Endothelial cell of umbilical vein (primary cell): ENCODE measurements around the gene ACSL6. TPM values are rescaled to one million over a fixed set of nuclear protein-coding genes. Genes with fewer than 3 reads are reported as not detected.

ENCODE experiments used
- BruUV-seq: library from RNA; stranded (reverse); fragments of 400-500 nt; replicated peaks from 2 replicates; lab custom pipeline; 2021; lab: Mats Ljungman, UMichigan
- CTCF ChIA-PET: fragments of 300-600, 350-600 bp; sonication (Branson Sonifier 250); formaldehyde crosslinking; loops from one replicate; lab custom pipeline; 2021; ENCODE audit warnings: antibody characterized with exemption, inconsistent platforms; lab: Charles Lee
- POLR2A ChIA-PET: fragments of 300-600, 350-600 bp; sonication (Branson Sonifier 250); formaldehyde crosslinking; loops from one replicate; lab custom pipeline; 2021; ENCODE audit warnings: antibody characterized with exemption, inconsistent platforms; lab: Charles Lee
- DNase-seq: peaks from one replicate; pipeline ENCODE4 v3.0.0-alpha.2; 2011; ENCODE audit warnings: low read depth, low spot score
- FAIRE-seq: peaks from 2 replicates; lab custom pipeline; 2011; peaks lifted over from hg19 to GRCh38; lab: Jason Lieb, UNC
- H2AFZ ChIP-seq: 2 replicates; pipeline ENCODE4 v1.6.0; 2012; ENCODE audit warnings: low read depth, low read length, control low read depth, inconsistent platforms
- H3K27ac ChIP-seq: 2 replicates; pipeline ENCODE4 v1.5.1; 2011; ENCODE audit warnings: low read depth, mild to moderate bottlenecking, control low read depth, low read length, moderate library complexity; ENCODE audit not compliant: insufficient read depth
- H3K27me3 ChIP-seq, 2 experiments: 2 replicates each; pipeline versions ENCODE4 v1.6.0 to v1.6.1; 2011; ENCODE audit warnings: low read length in 2 of 2, mixed read lengths in 1 of 2; ENCODE audit not compliant: control insufficient read depth in 2 of 2, insufficient read depth in 2 of 2
- H3K36me3 ChIP-seq, 2 experiments: 2 replicates in 1 of 2; 3 replicates in 1 of 2; pipeline ENCODE4 v1.5.1; 2011; ENCODE audit warnings: low read length in 2 of 2, mild to moderate bottlenecking in 1 of 2, moderate library complexity in 1 of 2; ENCODE audit not compliant: control insufficient read depth in 2 of 2, insufficient read depth in 2 of 2; ENCODE audit errors: extremely low read depth in 1 of 2
- H3K4me1 ChIP-seq: 3 replicates; pipeline ENCODE4 v1.5.1; 2011; ENCODE audit warnings: mild to moderate bottlenecking, low read length; ENCODE audit not compliant: control insufficient read depth, insufficient read depth; ENCODE audit errors: extremely low read depth
- H3K4me2 ChIP-seq: 2 replicates; pipeline ENCODE4 v1.6.1; 2011; ENCODE audit warnings: low read length, control low read depth, mixed read lengths; ENCODE audit not compliant: insufficient read depth
- H3K4me3 ChIP-seq, 3 experiments: fragments of 200-600 bp in 1 of 3; sonication (generic), shearing (Covaris generic) in 1 of 3; replicated peaks in 1 of 3; 2 replicates each; pipeline ENCODE4 v1.5.1; 2011 to 2016; ENCODE audit warnings: control low read depth in 3 of 3, low read length in 3 of 3, mild to moderate bottlenecking in 2 of 3, inconsistent platforms in 1 of 3, low read depth in 1 of 3, moderate library complexity in 1 of 3; ENCODE audit not compliant: insufficient read depth in 1 of 3
- H3K79me2 ChIP-seq: 2 replicates; pipeline ENCODE4 v1.6.0; 2012; ENCODE audit warnings: low read length, inconsistent platforms; ENCODE audit not compliant: control insufficient read depth, insufficient read depth
- H3K9ac ChIP-seq: replicated peaks from 2 replicates; pipeline ENCODE3; 2011; ENCODE audit warnings: low read length, control low read depth; ENCODE audit not compliant: insufficient read depth; ENCODE audit errors: extremely low read depth
- H3K9me1 ChIP-seq: replicated peaks from 3 replicates; pipeline ENCODE4 v1.6.0; 2011; ENCODE audit warnings: mild to moderate bottlenecking, low read length; ENCODE audit not compliant: control insufficient read depth, insufficient read depth; ENCODE audit errors: extremely low read depth
- H3K9me3 ChIP-seq: replicated peaks from 2 replicates; pipeline ENCODE4 v1.5.1; 2012; ENCODE audit warnings: low read length, inconsistent platforms; ENCODE audit not compliant: control insufficient read depth, insufficient read depth
- H4K20me1 ChIP-seq: replicated peaks from 2 replicates; pipeline ENCODE3; 2011; ENCODE audit warnings: mild to moderate bottlenecking, low read length; ENCODE audit not compliant: control insufficient read depth, insufficient read depth; ENCODE audit errors: extremely low read depth
- EZH2 ChIP-seq: IDR thresholded peaks from 2 replicates; pipeline ENCODE4 v1.6.1; 2012; ENCODE audit warnings: borderline replicate concordance, low read depth, mild to moderate bottlenecking, moderate library complexity, low read length, inconsistent platforms; ENCODE audit not compliant: severe bottlenecking
- FOS ChIP-seq: IDR thresholded peaks from 2 replicates; pipeline ENCODE4 v1.6.1; 2011; ENCODE audit warnings: mild to moderate bottlenecking, low read length, moderate library complexity, borderline replicate concordance; ENCODE audit not compliant: insufficient read depth
- GATA2 ChIP-seq: IDR thresholded peaks from 2 replicates; pipeline ENCODE4 v1.7.0; 2011; ENCODE audit warnings: low read depth, mild to moderate bottlenecking, moderate library complexity, mixed read lengths, low read length; ENCODE audit not compliant: insufficient read length, insufficient read depth
- JUN ChIP-seq: IDR thresholded peaks from 2 replicates; pipeline ENCODE4 v1.6.1; 2011; ENCODE audit warnings: borderline replicate concordance, low read depth; ENCODE audit not compliant: insufficient read length, insufficient read depth
- MYC ChIP-seq: IDR thresholded peaks from one replicate; pipeline ENCODE4 v1.6.1; 2011; ENCODE audit warnings: mild to moderate bottlenecking, low read depth, low read length
- POLR2A ChIP-seq: IDR thresholded peaks from 2 replicates; pipeline ENCODE4 v1.6.1; 2012; ENCODE audit warnings: low read depth, mild to moderate bottlenecking, control low read depth, low read length
- POLR2AphosphoS5 ChIP-seq: IDR thresholded peaks from 2 replicates; pipeline ENCODE4 v1.6.1; 2012; ENCODE audit warnings: low read depth, mild to moderate bottlenecking, control low read depth, low read length, moderate library complexity; ENCODE audit not compliant: insufficient read depth
- dilution Hi-C: fragments of 300-500 bp; cut with MboI; formaldehyde crosslinking; loops from one replicate; pipeline ENCODE4 v1.15.0; 2019; ENCODE audit warnings: low sequenced_read_pairs; ENCODE audit not compliant: extremely low pct_ligation_motif_present
- intact Hi-C: fragments of 100-400 bp; cut with micrococcal nuclease; formaldehyde crosslinking; loops from one replicate; pipeline ENCODE4 v1.10.0; 2022
- polyA plus RNA-seq, 4 experiments: library from polyadenylated mRNA; depleted of rRNA in 3 of 4; stranded (reverse) in 3 of 4; unstranded in 1 of 4; fragments of >200 nt; gene quantifications; 2 replicates each; pipeline versions ENCODE4 v1.2.1 to v1.2.3, GENCODE V29; 2011 to 2012; ENCODE audit warnings: missing spikeins in 1 of 4
- total RNA-seq: library from RNA; stranded (reverse); gene quantifications from 2 replicates; pipeline ENCODE4 v1.2.3, GENCODE V29; 2021
- TF ChIP-seq, protein P1 (sequence below): IDR thresholded peaks from 2 replicates; pipeline ENCODE4 v1.6.1; 2011; ENCODE audit not compliant: insufficient read depth, insufficient read length
- TF ChIP-seq, protein P2 (sequence below), 2 donors: IDR thresholded peaks; 1 replicate in 1 of 2; 2 replicates in 1 of 2; pipeline ENCODE4 v1.5.1; 2011; ENCODE audit warnings: low read length in 2 of 2, mild to moderate bottlenecking in 2 of 2, moderate library complexity in 2 of 2, control low read depth in 1 of 2, inconsistent platforms in 1 of 2, low read depth in 1 of 2; ENCODE audit not compliant: insufficient read depth in 1 of 2; ENCODE audit errors: extremely low read depth in 1 of 2

ACSL6 gene
- total and polyA plus RNA-seq, 2 donors (not counting 3 experiments of a cell fraction or from before 2014, with no cell fraction given), result not detected

DNA sequence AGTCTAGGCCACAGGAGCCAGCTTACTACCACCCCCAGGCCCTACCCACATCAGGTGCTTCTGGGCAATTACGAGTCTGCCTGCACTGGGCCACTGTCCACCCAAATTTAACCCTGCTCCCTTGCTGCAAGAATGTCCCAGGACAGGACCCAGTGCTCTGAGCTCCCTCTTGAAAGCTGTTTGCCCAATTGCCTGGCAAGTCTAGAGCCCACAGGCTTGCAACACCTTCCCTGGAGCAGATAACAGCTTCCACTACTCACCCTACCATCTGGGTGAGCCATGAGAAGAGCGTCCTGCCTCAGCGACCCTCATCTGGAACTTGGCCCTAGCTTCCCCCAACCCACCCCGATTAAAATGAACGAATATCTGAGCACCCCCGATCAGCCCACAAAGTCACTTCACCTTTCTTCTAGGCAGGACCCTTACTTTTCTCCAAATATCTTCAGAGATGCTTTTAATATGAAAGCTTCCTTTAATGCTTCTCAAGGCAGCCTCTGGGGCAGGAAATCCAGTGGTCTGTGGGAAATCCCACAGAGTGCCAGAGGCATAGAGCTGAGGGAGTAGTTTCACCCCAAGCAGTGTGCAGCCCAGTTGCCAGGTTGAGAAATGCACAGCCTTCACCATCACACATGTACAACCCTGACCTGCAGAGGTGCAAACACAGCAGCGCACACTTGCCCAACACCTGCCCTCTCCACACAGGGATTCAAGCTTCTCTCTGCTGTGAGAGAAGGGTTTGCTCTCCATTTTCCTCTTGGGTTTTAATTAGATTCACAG, 10.6 kb downstream of the ACSL6 start:
- H3K9me3 ChIP-seq, result no peaks in the 10 kb centered on the region
- TF ChIP-seq FOS (no peak), POLR2A (no peak), EZH2 (no peak), GATA2 (no peak), MYC (no peak), JUN (no peak), POLR2AphosphoS5 (no peak)
- TF ChIP-seq, protein P1, sequence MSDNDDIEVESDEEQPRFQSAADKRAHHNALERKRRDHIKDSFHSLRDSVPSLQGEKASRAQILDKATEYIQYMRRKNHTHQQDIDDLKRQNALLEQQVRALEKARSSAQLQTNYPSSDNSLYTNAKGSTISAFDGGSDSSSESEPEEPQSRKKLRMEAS, result no peak
- TF ChIP-seq, protein P2, sequence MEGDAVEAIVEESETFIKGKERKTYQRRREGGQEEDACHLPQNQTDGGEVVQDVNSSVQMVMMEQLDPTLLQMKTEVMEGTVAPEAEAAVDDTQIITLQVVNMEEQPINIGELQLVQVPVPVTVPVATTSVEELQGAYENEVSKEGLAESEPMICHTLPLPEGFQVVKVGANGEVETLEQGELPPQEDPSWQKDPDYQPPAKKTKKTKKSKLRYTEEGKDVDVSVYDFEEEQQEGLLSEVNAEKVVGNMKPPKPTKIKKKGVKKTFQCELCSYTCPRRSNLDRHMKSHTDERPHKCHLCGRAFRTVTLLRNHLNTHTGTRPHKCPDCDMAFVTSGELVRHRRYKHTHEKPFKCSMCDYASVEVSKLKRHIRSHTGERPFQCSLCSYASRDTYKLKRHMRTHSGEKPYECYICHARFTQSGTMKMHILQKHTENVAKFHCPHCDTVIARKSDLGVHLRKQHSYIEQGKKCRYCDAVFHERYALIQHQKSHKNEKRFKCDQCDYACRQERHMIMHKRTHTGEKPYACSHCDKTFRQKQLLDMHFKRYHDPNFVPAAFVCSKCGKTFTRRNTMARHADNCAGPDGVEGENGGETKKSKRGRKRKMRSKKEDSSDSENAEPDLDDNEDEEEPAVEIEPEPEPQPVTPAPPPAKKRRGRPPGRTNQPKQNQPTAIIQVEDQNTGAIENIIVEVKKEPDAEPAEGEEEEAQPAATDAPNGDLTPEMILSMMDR (IDR thresholded peaks at IDR 0.05; ENCODE audit: extremely low read depth in 1 of 2, insufficient read depth in 1 of 2, low read depth in 1 of 2, low read length in 2 of 2), result no peak
- no peak for FAIRE-seq
- no peak overlapping the region for H3K27ac ChIP-seq
- H4K20me1 ChIP-seq, result no peaks in the 10 kb centered on the region
- peaks cover 16% of the 10 kb centered on the region for H3K4me1 ChIP-seq
- ChIA-PET CTCF (interaction anchor here (0.6 to 3.9 kb wide), 4 partner anchors 10 to 578 kb away, joined by 3 to 16 read pairs (median 4); partner anchors contain the start of gene ACSL6), POLR2A (no interaction called here)
- H3K27me3 ChIP-seq, result no peaks in the 10 kb centered on the region
- no peak overlapping the region for H3K4me2 ChIP-seq
- BruUV-seq, result no TSS peak
- intact Hi-C loops, result no loop called here
- H3K36me3 ChIP-seq, result no peaks in the 10 kb centered on the region
- no peaks in the 10 kb centered on the region for H3K79me2 ChIP-seq
- H3K4me3 ChIP-seq, result no peak overlapping the region
- H2AFZ ChIP-seq, result no peak overlapping the region
- no peaks in the 10 kb centered on the region for H3K9me1 ChIP-seq
- no peak overlapping the region for H3K9ac ChIP-seq
- dilution Hi-C loops, result loop anchor here (25.0 kb wide), 1 partner anchor 414 kb away; no protein-coding TSS in a partner anchor
- no peak for DNase-seq
